ENCODE measurements around the gene SOD3. TPM values are rescaled to one million over a fixed set of nuclear protein-coding genes. Genes with fewer than 3 reads are reported as not detected.

SOD3 gene
- total and polyA plus RNA-seq, 2 of the 8 experiments (the other 6 are each of a cell fraction or from before 2014, with no cell fraction given) = 4.9 TPM

GRCh38 chr4:24835696-24836095, 40.3 kb downstream of the SOD3 start:
- Histone ChIP-seq H3K36me3 (ENCODE audit: control insufficient read depth in 2 of 4, insufficient read depth in 4 of 4, low read length in 3 of 4) (no peaks in the 10 kb centered on the region), H3K18ac (ENCODE audit: extremely low read depth, low read length) (no peak overlapping the region), H3K4me2 (ENCODE audit: insufficient read depth in 1 of 2, low read depth in 2 of 2, low read length in 2 of 2) (no peak overlapping the region), H3K23ac (ENCODE audit: insufficient read length) (no peak overlapping the region), H4K8ac (ENCODE audit: extremely low read depth, insufficient read depth, low read length) (no peak overlapping the region), H3K79me2 (ENCODE audit: control insufficient read depth in 1 of 2, insufficient read depth in 2 of 2, low read length in 2 of 2) (no peaks in the 10 kb centered on the region), H2BK12ac (ENCODE audit: low read depth, low read length) (no peak overlapping the region), H2BK20ac (ENCODE audit: low read length) (no peak overlapping the region), H3K4me3 (ENCODE audit: extremely low read depth in 1 of 4, insufficient read depth in 2 of 4, low read depth in 3 of 4, low read length in 4 of 4) (no peak overlapping the region), H2AK5ac (ENCODE audit: low read depth, low read length) (no peak overlapping the region), H4K5ac (ENCODE audit: insufficient read length, low read depth, low read length) (no peak overlapping the region), H3K14ac (ENCODE audit: insufficient read length) (no peak overlapping the region), H2BK5ac (ENCODE audit: low read depth, low read length) (no peak overlapping the region), H2BK15ac (ENCODE audit: low read length) (no peak overlapping the region), H3K4ac (replicated peaks; ENCODE audit: insufficient read length, low read depth, low read length) (no peak overlapping the region), H2AFZ (ENCODE audit: low read length) (no peak overlapping the region), H3K9me3 (ENCODE audit: insufficient read depth in 2 of 2, low read depth in 1 of 2, low read length in 1 of 2) (no peaks in the 10 kb centered on the region), H3K27ac (ENCODE audit: low read depth, low read length) (no peak overlapping the region), H2BK120ac (replicated peaks; ENCODE audit: low read depth, low read length) (no peak overlapping the region), H4K91ac (replicated peaks; ENCODE audit: insufficient read length, low read length) (no peak overlapping the region), H4K20me1 (replicated peaks in 1 of 2; ENCODE audit: control insufficient read depth in 1 of 2, insufficient read depth in 2 of 2, low read length in 2 of 2) (no peaks in the 10 kb centered on the region), H3K9ac (replicated peaks in 1 of 4; ENCODE audit: extremely low read depth in 1 of 4, low read depth in 3 of 4, low read length in 3 of 4) (no peak overlapping the region), H3K23me2 (ENCODE audit: low read depth, low read length) (no peaks in the 10 kb centered on the region), H3K79me1 (ENCODE audit: low read depth, low read length) (no peaks in the 10 kb centered on the region), H3K56ac (replicated peaks; ENCODE audit: insufficient read length, low read depth, low read length) (no peak overlapping the region), H3K4me1 (replicated peaks in 1 of 4; ENCODE audit: control insufficient read depth in 3 of 4, insufficient read depth in 4 of 4, low read length in 3 of 4) (no peaks in the 10 kb centered on the region), H3K27me3 (replicated peaks in 1 of 4; ENCODE audit: control insufficient read depth in 3 of 4, extremely low read depth in 1 of 4, insufficient read depth in 3 of 4, low read length in 3 of 4) (no peaks in the 10 kb centered on the region)
- POLR2A ChIA-PET (ENCODE audit: partially characterized antibody) = no interaction called here
- CTCF ChIA-PET (ENCODE audit: partially characterized antibody) = interaction anchor here (0.9 kb wide), 1 partner anchor 17 kb away, joined by 5 read pairs; no protein-coding TSS in a partner anchor
- WGBS, 2 experiments (ENCODE audit: extremely low coverage in 1 of 2, insufficient coverage in 1 of 2, insufficient read length in 1 of 2, insufficient replicate concordance in 2 of 2, low coverage in 1 of 2, low lambda C conversion rate in 2 of 2, missing lambda C conversion rate in 1 of 2) = 89% methylated on average over 4 of the region's 4 CpGs; no CpG with 5 or more reads in 1 of the 2 experiments
- TF ChIP-seq SP1 (IDR thresholded peaks at IDR 0.05; ENCODE audit: low read depth, low read length) = no peak
- TF ChIP-seq CEBPB (IDR thresholded peaks at IDR 0.05; ENCODE audit: low read depth, low read length) = no peak
- no peak for TF ChIP-seq RFX5 (IDR thresholded peaks at IDR 0.05; ENCODE audit: borderline replicate concordance, low read depth, low read length)
- no peak for TF ChIP-seq KDM5A (IDR thresholded peaks at IDR 0.05; ENCODE audit: low read length)
- DNase-seq (ENCODE audit: low read depth in 1 of 2, low spot score in 2 of 2) = no peak
- FAIRE-seq = no peak
